Measurements from ENCODE around the gene CAMKMT.

CAMKMT gene

GRCh38 chr2:44605511-44605910 lies 243.8 kb downstream of the CAMKMT start:
- H3K4me3 ChIP-seq (ENCODE audit: low read depth, low read length), result no peak overlapping the region
- no peak for TF ChIP-seq CTCF (IDR thresholded peaks at IDR 0.05; ENCODE audit: low read depth, low read length)

- no peak for TF ChIP-seq CTCF (IDR thresholded peaks at IDR 0.05; ENCODE audit: low read depth, low read length)
- H3K4me3 ChIP-seq (ENCODE audit: low read depth, low read length), result no peak overlapping the region
Measured at GRCh38 chr2:44612276-44612675, 250.5 kb downstream of the CAMKMT start.

- H3K4me3 ChIP-seq (ENCODE audit: low read depth, low read length), result no peak overlapping the region
- no peak for TF ChIP-seq CTCF (IDR thresholded peaks at IDR 0.05; ENCODE audit: low read depth, low read length)
Measured at GRCh38 chr2:44614940-44615339, 253.2 kb downstream of the CAMKMT start.

- no peak overlapping the region for H3K4me3 ChIP-seq (ENCODE audit: low read depth, low read length)
- no peak for TF ChIP-seq CTCF (IDR thresholded peaks at IDR 0.05; ENCODE audit: low read depth, low read length)
Measured at GRCh38 chr2:44615950-44616518, 254.3 kb downstream of the CAMKMT start.

- no peak overlapping the region for H3K4me3 ChIP-seq (ENCODE audit: low read depth, low read length)
- no peak for TF ChIP-seq CTCF (IDR thresholded peaks at IDR 0.05; ENCODE audit: low read depth, low read length)
Measured at GRCh38 chr2:44616667-44617155, 255.0 kb downstream of the CAMKMT start.

- no peak overlapping the region for H3K4me3 ChIP-seq (ENCODE audit: low read depth, low read length)
- no peak for TF ChIP-seq CTCF (IDR thresholded peaks at IDR 0.05; ENCODE audit: low read depth, low read length)
Measured at GRCh38 chr2:44618251-44619023, 256.7 kb downstream of the CAMKMT start.
